IPS-NIHi7 (cell line): ENCODE data around the gene DCT.

Source experiments
- DNase-seq: peaks from one replicate; pipeline ENCODE4 v3.0.0; 2012; ENCODE audit warnings: mixed read lengths; ENCODE audit errors: extremely low spot score

Gene DCT

GRCh38 chr13:94395860-94396259, 83.6 kb downstream of the DCT start:
- DNase-seq, result no peak

GRCh38 chr13:94394723-94395122, 84.8 kb downstream of the DCT start:
- DNase-seq, result no peak

GRCh38 chr13:94390881-94391280, 88.6 kb downstream of the DCT start:
- no peak for DNase-seq

GRCh38 chr13:94389604-94390351, 89.7 kb downstream of the DCT start:
- no peak for DNase-seq

- no peak for DNase-seq
Observed at GRCh38 chr13:94387047-94387446, 92.4 kb downstream of the DCT start.
